Esophagus muscularis mucosa (tissue), 4 donors: ENCODE results near the gene NFIB.

Source experiments
- CTCF ChIP-seq, 3 experiments: fragments of 200-600 bp in 2 of 3; fragments of 450-650 bp in 1 of 3; sonication (generic) in 2 of 3; IDR thresholded peaks; one replicate each; pipeline ENCODE4 v1.5.1; 2017 to 2019; ENCODE audit warnings: antibody characterized with exemption in 3 of 3, mild to moderate bottlenecking in 2 of 3, moderate library complexity in 1 of 3
- EP300 ChIP-seq: sonication (generic); formaldehyde crosslinking; IDR thresholded peaks from one replicate; pipeline ENCODE4 v1.6.1; 2017; ENCODE audit warnings: antibody characterized with exemption
- POLR2AphosphoS5 ChIP-seq, 2 donors: sonication (generic); formaldehyde crosslinking; IDR thresholded peaks; one replicate each; pipeline ENCODE4 v1.6.1; 2017; ENCODE audit warnings: antibody characterized with exemption in 2 of 2

- TF ChIP-seq CTCF (IDR thresholded peaks at IDR 0.05) (no peak), POLR2AphosphoS5 (IDR thresholded peaks at IDR 0.05) (no peak), EP300 (no peak)
Measured at GRCh38 chr9:14258660-14259239, 55.2 kb downstream of the NFIB start.
